ENCODE measurements around the gene ANOS1. TPM values are rescaled to one million over a fixed set of nuclear protein-coding genes. Genes with fewer than 3 reads are reported as not detected.

ANOS1 gene
- total RNA-seq, 2 experiments from 2014 or later: not detected

- H3K4me1 ChIP-seq (ENCODE audit: insufficient read depth, low read length): no peaks in the 10 kb centered on the region
- no peaks in the 10 kb centered on the region for H3K4me1 Mint-ChIP-seq (ENCODE audit: low read depth)
- ATAC-seq (ENCODE audit: poor library complexity) (no peak), DNase-seq (no peak)
- no peak overlapping the region for H3K27ac Mint-ChIP-seq
- H3K36me3 ChIP-seq (ENCODE audit: insufficient read depth, low read length): no peaks in the 10 kb centered on the region
- no peaks in the 10 kb centered on the region for H3K36me3 Mint-ChIP-seq (ENCODE audit: low read depth)
- no peaks in the 10 kb centered on the region for H3K27me3 Mint-ChIP-seq
- H3K27me3 ChIP-seq (ENCODE audit: control insufficient read depth in 1 of 2, insufficient read depth in 2 of 2, low read length in 2 of 2): no peaks in the 10 kb centered on the region
- no peak overlapping the region for H3K4me3 ChIP-seq (ENCODE audit: low read length)
- no peak for TF ChIP-seq CTCF (IDR thresholded peaks at IDR 0.05)
- ChIA-PET CTCF (no interaction called here), POLR2A (no interaction called here)
- no peak overlapping the region for H3K27ac ChIP-seq (ENCODE audit: low read depth in 1 of 2, low read length in 2 of 2)
- no peaks in the 10 kb centered on the region for H3K9me3 Mint-ChIP-seq
- no peaks in the 10 kb centered on the region for H3K9me3 ChIP-seq (ENCODE audit: control insufficient read depth in 1 of 2, insufficient read depth in 1 of 2, low read length in 2 of 2)
- no peak overlapping the region for H3K4me3 Mint-ChIP-seq
- intact Hi-C loops (cut with DNase I, micrococcal nuclease): no loop called here
These were observed 155.1 kb downstream of the ANOS1 start for GRCh38 chrX:8576821-8577220.

- Mint-ChIP-seq H3K27ac (no peak overlapping the region), H3K4me1 (ENCODE audit: low read depth) (no peaks in the 10 kb centered on the region), H3K4me3 (no peak overlapping the region), H3K27me3 (no peaks in the 10 kb centered on the region), H3K9me3 (no peaks in the 10 kb centered on the region), H3K36me3 (ENCODE audit: low read depth) (no peaks in the 10 kb centered on the region)
- H3K36me3 ChIP-seq (ENCODE audit: insufficient read depth, low read length): no peaks in the 10 kb centered on the region
- no peaks in the 10 kb centered on the region for H3K4me1 ChIP-seq (ENCODE audit: insufficient read depth, low read length)
- POLR2A ChIA-PET: no interaction called here
- no peaks in the 10 kb centered on the region for H3K27me3 ChIP-seq (ENCODE audit: control insufficient read depth in 1 of 2, insufficient read depth in 2 of 2, low read length in 2 of 2)
- CTCF ChIA-PET: no interaction called here
- no peak for DNase-seq
- H3K27ac ChIP-seq (ENCODE audit: low read depth in 1 of 2, low read length in 2 of 2): no peak overlapping the region
- intact Hi-C loops (cut with DNase I, micrococcal nuclease): no loop called here
- H3K4me3 ChIP-seq (ENCODE audit: low read length): no peak overlapping the region
- no peak for TF ChIP-seq CTCF (IDR thresholded peaks at IDR 0.05)
- no peaks in the 10 kb centered on the region for H3K9me3 ChIP-seq (ENCODE audit: control insufficient read depth in 1 of 2, insufficient read depth in 1 of 2, low read length in 2 of 2)
- ATAC-seq (ENCODE audit: poor library complexity): no peak
These were observed 166.2 kb downstream of the ANOS1 start for GRCh38 chrX:8565729-8566128.

- Mint-ChIP-seq H3K36me3 (ENCODE audit: low read depth) (no peaks in the 10 kb centered on the region), H3K27me3 (no peaks in the 10 kb centered on the region), H3K4me3 (no peak overlapping the region), H3K9me3 (peaks cover 5% of the 10 kb centered on the region), H3K27ac (no peak overlapping the region), H3K4me1 (ENCODE audit: low read depth) (no peaks in the 10 kb centered on the region)
- ATAC-seq (ENCODE audit: poor library complexity) (no peak), DNase-seq (no peak)
- H3K27ac ChIP-seq (ENCODE audit: low read depth in 1 of 2, low read length in 2 of 2): no peak overlapping the region
- no peaks in the 10 kb centered on the region for H3K4me1 ChIP-seq (ENCODE audit: insufficient read depth, low read length)
- TF ChIP-seq CTCF (IDR thresholded peaks at IDR 0.05): no peak
- ChIA-PET CTCF (no interaction called here), POLR2A (no interaction called here)
- intact Hi-C loops (cut with DNase I, micrococcal nuclease): no loop called here
- H3K36me3 ChIP-seq (ENCODE audit: insufficient read depth, low read length): no peaks in the 10 kb centered on the region
- no peaks in the 10 kb centered on the region for H3K27me3 ChIP-seq (ENCODE audit: control insufficient read depth in 1 of 2, insufficient read depth in 2 of 2, low read length in 2 of 2)
- H3K9me3 ChIP-seq (ENCODE audit: control insufficient read depth in 1 of 2, insufficient read depth in 1 of 2, low read length in 2 of 2): no peaks in the 10 kb centered on the region
- no peak overlapping the region for H3K4me3 ChIP-seq (ENCODE audit: low read length)
These were observed 183.5 kb downstream of the ANOS1 start for GRCh38 chrX:8548446-8548845.

Data from CD4-positive, alpha-beta T cell (primary cell).